Loucy (cell line): ENCODE data around the gene PTGES2.

ENCODE experiments used
- H2AFZ ChIP-seq: fragments of 200-600 bp; sonication (generic); 2 replicates; pipeline ENCODE4 v1.6.0; 2016; ENCODE audit warnings: antibody characterized with exemption, mild to moderate bottlenecking, low read length, moderate library complexity
- H3F3A ChIP-seq: fragments of 200-600 bp; 2 replicates; pipeline ENCODE4 v1.6.0; 2016; ENCODE audit warnings: antibody characterized with exemption, low read depth, mild to moderate bottlenecking
- H3K27me3 ChIP-seq: fragments of 200-600 bp; sonication (generic); 2 replicates; pipeline ENCODE4 v1.6.1; 2014; ENCODE audit warnings: low read length, mild to moderate bottlenecking; ENCODE audit not compliant: insufficient read depth, poor library complexity, severe bottlenecking
- H3K36me3 ChIP-seq: fragments of 200-600 bp; sonication (generic); 2 replicates; pipeline ENCODE4 v1.6.1; 2016; ENCODE audit warnings: low read length; ENCODE audit not compliant: insufficient read depth
- H3K4me1 ChIP-seq: fragments of 200-600 bp; sonication (generic); 2 replicates; pipeline ENCODE4 v1.5.1; 2014; ENCODE audit warnings: low read length, mild to moderate bottlenecking; ENCODE audit not compliant: insufficient read depth, poor library complexity, severe bottlenecking
- H3K4me2 ChIP-seq: fragments of 200-600 bp; sonication (generic); 2 replicates; pipeline ENCODE4 v1.6.0; 2014; ENCODE audit warnings: antibody characterized with exemption, low read length, low read depth, mild to moderate bottlenecking; ENCODE audit not compliant: poor library complexity, severe bottlenecking
- H3K4me3 ChIP-seq: fragments of 200-600 bp; sonication (generic); 2 replicates; pipeline ENCODE4 v1.5.1; 2014; ENCODE audit warnings: low read length, mild to moderate bottlenecking, mixed read lengths; ENCODE audit not compliant: poor library complexity, severe bottlenecking
- H3K79me2 ChIP-seq: fragments of 200-600 bp; sonication (generic); 2 replicates; pipeline ENCODE4 v1.6.1; 2014; ENCODE audit warnings: low read length; ENCODE audit not compliant: insufficient read depth
- H3K9ac ChIP-seq: fragments of 200-600 bp; sonication (generic); 2 replicates; pipeline ENCODE4 v1.6.0; 2014; ENCODE audit warnings: mild to moderate bottlenecking, low read depth, low read length, moderate library complexity; ENCODE audit not compliant: poor library complexity, severe bottlenecking
- H3K9me2 ChIP-seq: fragments of 200-600 bp; sonication (generic); replicated peaks from 2 replicates; pipeline ENCODE4 v1.6.1; 2016; ENCODE audit warnings: low read depth, low read length, mixed read lengths
- H3K9me3 ChIP-seq: fragments of 200-600 bp; sonication (generic); 2 replicates; pipeline ENCODE4 v1.6.1; 2014; ENCODE audit warnings: mild to moderate bottlenecking, antibody characterized with exemption, low read length, low read depth; ENCODE audit not compliant: insufficient read depth
- H4K20me1 ChIP-seq: fragments of 200-600 bp; sonication (generic); 2 replicates; pipeline ENCODE4 v1.6.0; 2014; ENCODE audit warnings: antibody characterized with exemption, low read length, mild to moderate bottlenecking; ENCODE audit not compliant: insufficient read depth, poor library complexity, severe bottlenecking
- EZH2phosphoT487 ChIP-seq: fragments of 200-600 bp; IDR thresholded peaks from 2 replicates; pipeline ENCODE4 v1.6.1; 2018; ENCODE audit warnings: antibody characterized with exemption, mild to moderate bottlenecking, moderate library complexity, borderline replicate concordance
- TF ChIP-seq, protein P1 (sequence below): fragments of 200-600 bp; sonication (generic); conservative IDR thresholded peaks from 2 replicates; pipeline ENCODE4 v1.5.1; 2014; ENCODE audit warnings: mild to moderate bottlenecking, antibody characterized with exemption, low read length

Gene PTGES2

DNA sequence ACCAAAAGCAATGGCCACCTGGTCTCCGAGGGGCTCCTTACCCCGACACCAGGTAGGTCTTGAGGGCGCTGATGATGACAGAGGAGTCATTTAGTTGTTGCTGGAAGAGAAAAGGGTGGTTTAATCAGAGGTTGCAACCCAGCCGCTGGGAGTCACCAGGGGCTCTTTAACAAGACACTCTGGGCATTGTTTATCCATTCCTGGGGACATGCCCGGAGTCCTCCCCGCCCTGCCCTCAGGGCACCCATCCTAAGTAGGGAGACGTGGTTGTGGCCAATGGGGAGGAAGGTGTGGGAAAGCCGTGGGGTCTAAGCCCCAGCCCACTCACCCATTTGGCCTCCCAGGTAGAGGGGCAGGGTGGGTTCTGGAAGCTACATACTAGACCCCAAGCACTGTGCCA, 3.1 kb downstream of the PTGES2 start:
- H3K79me2 ChIP-seq: peaks cover 32% of the 10 kb centered on the region
- H3K9me2 ChIP-seq: no peaks in the 10 kb centered on the region
- TF ChIP-seq EZH2phosphoT487: no peak
- TF ChIP-seq, protein P1, sequence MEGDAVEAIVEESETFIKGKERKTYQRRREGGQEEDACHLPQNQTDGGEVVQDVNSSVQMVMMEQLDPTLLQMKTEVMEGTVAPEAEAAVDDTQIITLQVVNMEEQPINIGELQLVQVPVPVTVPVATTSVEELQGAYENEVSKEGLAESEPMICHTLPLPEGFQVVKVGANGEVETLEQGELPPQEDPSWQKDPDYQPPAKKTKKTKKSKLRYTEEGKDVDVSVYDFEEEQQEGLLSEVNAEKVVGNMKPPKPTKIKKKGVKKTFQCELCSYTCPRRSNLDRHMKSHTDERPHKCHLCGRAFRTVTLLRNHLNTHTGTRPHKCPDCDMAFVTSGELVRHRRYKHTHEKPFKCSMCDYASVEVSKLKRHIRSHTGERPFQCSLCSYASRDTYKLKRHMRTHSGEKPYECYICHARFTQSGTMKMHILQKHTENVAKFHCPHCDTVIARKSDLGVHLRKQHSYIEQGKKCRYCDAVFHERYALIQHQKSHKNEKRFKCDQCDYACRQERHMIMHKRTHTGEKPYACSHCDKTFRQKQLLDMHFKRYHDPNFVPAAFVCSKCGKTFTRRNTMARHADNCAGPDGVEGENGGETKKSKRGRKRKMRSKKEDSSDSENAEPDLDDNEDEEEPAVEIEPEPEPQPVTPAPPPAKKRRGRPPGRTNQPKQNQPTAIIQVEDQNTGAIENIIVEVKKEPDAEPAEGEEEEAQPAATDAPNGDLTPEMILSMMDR: no peak
- H3F3A ChIP-seq: no peaks in the 10 kb centered on the region
- peaks cover 10% of the 10 kb centered on the region; the same call in 1 of the 2 replicates for H3K36me3 ChIP-seq
- peaks cover 10% of the 10 kb centered on the region for H4K20me1 ChIP-seq
- H3K4me2 ChIP-seq: peak overlapping the region; percentile 92
- no peaks in the 10 kb centered on the region for H3K9me3 ChIP-seq
- H3K27me3 ChIP-seq: no peaks in the 10 kb centered on the region
- H3K4me1 ChIP-seq: peaks cover 22% of the 10 kb centered on the region
- no peak overlapping the region for H3K9ac ChIP-seq
- H3K4me3 ChIP-seq: no peak overlapping the region
- H2AFZ ChIP-seq: no peak overlapping the region

DNA sequence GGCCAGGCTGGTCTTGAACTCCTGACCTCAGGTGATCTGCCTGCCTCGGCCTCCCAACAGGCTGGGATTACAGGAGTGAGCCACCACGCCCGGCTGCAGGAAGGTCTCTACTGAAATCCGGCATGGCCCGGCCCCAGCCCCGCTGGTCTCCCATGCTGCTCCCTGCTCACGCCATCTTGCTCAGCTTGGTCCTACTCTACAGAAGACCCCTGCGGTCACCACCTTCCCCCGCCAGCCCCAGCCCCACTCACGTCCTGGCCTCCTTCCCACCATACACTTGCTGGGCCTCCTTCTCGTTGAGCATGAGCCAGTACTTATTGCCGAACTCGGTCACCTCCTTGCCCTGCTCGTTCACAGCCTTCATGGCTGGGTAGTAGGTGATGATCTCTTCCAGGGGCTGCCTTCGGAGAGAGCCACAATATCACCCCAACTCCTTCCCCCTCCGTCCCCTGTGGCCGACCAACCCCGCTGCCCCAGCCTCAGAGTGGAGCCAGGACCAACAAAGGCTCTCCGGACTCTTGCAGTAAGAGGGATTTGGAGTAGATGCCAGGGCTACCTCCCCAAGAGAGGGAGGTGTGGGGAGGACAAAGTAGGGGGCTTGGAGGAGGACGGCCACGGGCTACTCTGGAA, 4.0 kb downstream of the PTGES2 start:
- Histone ChIP-seq H3K27me3 (no peaks in the 10 kb centered on the region), H3K9ac (no peak overlapping the region), H3K36me3 (peaks cover 10% of the 10 kb centered on the region; the same call in 1 of the 2 replicates), H3K4me1 (peaks cover 17% of the 10 kb centered on the region), H4K20me1 (peaks cover 10% of the 10 kb centered on the region), H3K9me2 (no peaks in the 10 kb centered on the region), H2AFZ (no peak overlapping the region), H3K79me2 (peaks cover 32% of the 10 kb centered on the region), H3F3A (no peaks in the 10 kb centered on the region), H3K4me2 (no peak overlapping the region), H3K4me3 (no peak overlapping the region), H3K9me3 (no peaks in the 10 kb centered on the region)
- TF ChIP-seq, protein P1: no peak
- no peak for TF ChIP-seq EZH2phosphoT487

DNA sequence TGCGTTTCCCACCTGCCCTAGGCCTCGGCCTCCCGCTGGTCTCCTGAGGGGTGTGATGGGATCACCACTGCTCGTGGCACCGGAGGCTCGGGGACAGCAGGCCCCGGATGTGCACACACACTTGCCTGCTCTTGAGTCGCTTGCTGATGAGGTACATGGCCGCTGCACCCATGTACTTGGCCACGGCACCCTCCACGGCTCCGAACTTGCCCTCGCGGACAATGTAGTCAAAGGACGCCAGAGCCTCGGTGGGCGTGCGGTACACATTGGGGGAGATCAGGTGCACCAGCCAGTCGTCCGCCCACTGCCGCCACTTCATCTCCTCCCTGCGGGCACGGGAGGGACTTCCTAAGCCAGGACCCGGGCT, 4.7 kb downstream of the PTGES2 start:
- Histone ChIP-seq H3K27me3 (no peaks in the 10 kb centered on the region), H3K4me1 (peaks cover 15% of the 10 kb centered on the region), H3K9me2 (no peaks in the 10 kb centered on the region), H3F3A (no peaks in the 10 kb centered on the region), H4K20me1 (peaks cover 10% of the 10 kb centered on the region), H3K4me2 (no peak overlapping the region), H3K79me2 (peaks cover 32% of the 10 kb centered on the region), H3K4me3 (no peak overlapping the region), H3K9ac (no peak overlapping the region), H3K36me3 (peaks cover 10% of the 10 kb centered on the region; the same call in 1 of the 2 replicates), H3K9me3 (no peaks in the 10 kb centered on the region), H2AFZ (no peak overlapping the region)
- TF ChIP-seq, protein P1: no peak
- no peak for TF ChIP-seq EZH2phosphoT487
